Inferior parietal cortex (tissue), 1 donor: Measurements from ENCODE around the gene KLHL12.
"Not testable (repeated sequence)": the region's sequence is repeated elsewhere in the genome, so short reads cannot be mapped to it uniquely, and the experiment has no call there.

ENCODE experiments used
- DNase-seq: peaks from one replicate; pipeline ENCODE4 v3.0.0-alpha.2; 2016; ENCODE audit errors: extremely low spot score

Gene KLHL12

DNA sequence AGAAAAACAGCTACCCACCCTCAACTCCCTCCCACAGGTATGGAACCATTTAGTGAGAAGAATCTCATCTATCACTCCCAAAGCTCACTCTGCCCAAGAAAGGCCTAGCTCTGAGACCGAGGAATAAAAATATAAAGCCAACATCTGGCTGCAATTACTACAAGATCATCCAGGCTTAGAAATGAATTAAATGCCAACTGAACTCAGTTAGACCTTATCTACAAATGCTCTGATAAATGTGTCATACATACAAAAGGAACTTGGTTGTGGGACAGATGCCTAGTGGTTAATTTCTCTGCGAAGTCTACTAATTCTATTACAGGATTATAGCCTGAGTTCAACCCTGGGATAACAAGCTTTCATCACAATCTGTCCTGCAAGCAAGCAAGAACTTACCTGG is 24.4 kb upstream of the KLHL12 start:
- DNase-seq: no peak

DNA sequence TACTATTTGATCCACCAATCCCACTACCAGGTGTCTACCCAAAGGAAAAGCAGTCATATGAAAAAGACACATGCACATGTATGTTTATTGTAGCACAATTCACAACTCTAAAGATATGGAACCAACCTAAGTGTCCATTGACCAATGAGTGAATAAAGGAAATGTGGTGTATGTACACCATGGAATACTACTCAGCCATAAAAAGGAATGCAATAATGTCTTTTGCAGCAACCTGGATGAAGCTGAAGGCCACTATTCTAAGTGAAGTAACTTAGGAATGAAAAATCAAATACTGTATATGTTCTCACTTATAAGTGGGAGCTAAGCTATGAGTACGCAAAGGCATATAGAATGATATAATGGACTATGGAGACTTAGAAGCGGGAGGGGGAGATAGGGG is 18.4 kb upstream of the KLHL12 start:
- DNase-seq: no peak

DNA sequence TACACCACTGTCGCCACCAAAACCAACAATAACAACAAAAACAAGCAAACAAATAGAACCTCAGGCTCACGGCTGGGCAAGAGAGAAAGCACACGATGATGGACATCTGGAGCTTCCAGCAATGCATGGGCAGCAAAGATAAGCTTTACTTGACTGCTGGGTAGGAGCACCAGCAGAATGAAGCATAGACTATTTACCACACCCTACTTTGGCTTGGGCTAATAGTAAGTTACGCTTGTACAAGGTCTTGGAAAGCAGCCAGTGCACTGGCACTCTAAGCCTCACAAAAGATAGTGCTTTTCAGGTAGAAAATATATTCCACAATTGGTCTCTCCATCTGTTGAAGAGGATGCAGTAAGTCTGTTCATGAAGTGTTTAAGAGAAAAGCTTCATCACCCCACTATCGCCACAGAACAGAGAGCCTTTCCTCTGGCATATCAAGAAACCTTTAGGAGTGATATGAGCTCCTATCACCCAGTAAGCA is 17.4 kb upstream of the KLHL12 start:
- DNase-seq: no peak

DNA sequence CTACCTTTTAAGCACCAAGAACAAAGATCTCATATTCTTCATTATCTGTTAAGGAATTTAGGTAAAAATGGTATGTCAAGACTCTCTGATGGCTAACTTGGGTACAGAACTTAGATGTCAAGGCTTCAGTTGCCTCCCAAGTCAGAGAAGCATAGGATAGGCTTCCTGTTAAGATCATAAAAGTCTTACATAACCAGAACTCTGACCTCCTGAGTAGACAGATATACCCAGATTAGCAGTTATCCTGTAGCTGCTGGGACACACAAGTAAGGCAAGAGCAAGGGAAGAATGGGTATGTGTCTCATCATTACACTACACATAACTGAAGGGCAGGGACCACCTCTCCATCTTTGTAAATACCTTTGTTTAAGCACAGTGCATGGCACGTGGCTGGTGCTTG is 15.4 kb upstream of the KLHL12 start:
- DNase-seq: no peak

DNA sequence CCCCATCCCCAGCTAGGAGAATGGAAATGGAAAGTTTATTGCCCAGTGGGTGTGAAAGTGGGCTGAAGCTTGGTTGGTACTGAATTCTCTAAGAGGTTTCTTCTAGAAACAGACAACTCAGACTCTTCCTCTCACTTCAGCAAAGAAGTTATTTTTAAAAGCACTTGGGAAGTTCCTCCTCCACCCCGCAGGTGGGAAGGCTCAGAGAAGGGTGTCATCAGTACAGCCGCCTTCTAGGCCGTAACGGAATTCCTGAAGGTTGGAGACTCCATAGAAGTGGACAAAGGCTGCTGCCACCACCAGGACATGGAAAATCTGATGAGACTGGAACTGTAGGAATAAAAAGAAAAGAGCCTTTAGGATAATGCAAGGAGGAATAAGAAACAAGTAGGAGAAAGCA is 14.3 kb upstream of the KLHL12 start:
- DNase-seq: no peak

DNA sequence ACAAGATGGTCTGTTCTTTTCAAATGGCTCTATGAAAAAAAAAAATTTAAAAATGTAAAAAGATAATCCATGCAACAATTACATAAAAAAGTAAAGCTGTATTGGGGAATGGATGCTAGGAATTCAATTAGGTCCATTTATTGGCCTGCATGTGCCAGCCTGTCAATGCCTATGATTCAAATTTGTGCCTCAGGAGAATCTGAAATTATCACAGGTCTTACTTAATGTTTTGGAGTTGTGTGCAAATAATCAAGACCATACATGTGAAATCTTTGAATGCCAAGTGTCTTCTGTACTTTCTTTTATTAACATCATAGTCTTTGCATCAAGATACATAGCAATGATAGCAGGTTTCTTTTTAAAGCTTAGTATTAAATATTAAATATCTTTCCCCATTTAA is 13.5 kb upstream of the KLHL12 start:
- no peak for DNase-seq

DNA sequence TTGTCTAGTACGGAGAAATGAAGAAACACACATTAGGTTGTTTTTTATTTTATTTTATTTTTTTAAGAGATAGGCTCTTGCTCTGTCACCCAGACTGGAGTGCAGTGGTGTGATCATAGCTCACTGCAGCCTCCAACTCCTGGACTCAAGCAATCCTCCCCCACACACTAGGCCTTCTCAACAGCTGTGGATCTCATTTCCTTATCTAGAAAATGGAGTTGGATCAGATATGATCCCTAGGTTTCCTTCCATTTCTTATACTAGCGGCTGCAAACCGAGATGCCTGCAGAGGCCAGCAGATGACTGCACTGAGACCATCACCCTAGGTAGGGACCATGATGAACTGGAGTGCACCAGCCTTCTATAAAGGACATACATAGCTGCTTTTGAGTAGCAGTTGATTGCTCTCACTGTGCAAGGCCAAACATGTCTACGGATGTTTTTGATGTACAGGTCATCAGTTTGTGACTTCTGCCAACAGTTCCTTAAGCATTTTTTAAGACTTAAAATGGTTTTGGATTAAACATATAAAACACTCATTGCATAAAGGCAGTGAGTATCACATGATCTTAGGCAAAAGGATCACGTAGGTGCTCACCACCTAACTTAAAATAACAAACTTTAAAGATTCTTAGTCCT is 11.4 kb upstream of the KLHL12 start:
- no peak for DNase-seq

DNA sequence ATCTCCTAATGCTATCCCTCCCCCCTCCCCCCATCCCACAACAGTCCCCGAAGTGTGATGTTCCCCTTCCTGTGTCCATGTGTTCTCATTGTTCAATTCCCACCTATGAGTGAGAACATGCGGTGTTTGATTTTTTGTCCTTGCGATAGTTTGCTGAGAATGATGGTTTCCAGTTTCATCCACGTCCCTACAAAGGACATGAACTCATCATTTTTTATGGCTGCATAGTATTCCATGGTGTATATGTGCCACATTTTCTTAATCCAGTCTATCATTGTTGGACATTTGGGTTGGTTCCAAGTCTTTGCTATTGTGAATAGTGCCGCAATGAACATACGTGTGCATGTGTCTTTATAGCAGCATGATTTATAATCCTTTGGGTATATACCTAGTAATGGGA is 9.4 kb upstream of the KLHL12 start:
- DNase-seq: not testable (repeated sequence)

DNA sequence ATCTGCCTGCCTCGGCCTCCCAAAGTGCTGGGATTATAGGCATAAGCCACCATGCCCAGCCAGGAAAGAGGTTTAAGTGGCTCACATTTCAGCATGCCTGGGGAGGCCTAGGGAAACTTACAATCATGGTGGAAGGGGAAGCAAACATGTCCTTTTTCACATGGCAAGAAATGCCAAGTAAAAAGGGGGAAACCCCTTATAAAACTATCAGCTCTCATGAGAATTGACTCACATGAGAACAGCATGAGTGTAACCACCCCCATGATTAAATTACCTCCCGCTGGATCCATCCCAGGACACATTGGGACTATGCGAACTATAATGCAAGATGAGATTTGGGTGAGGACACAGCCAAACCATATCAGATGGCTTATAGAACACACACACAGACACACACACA is 8.8 kb upstream of the KLHL12 start:
- no peak for DNase-seq

DNA sequence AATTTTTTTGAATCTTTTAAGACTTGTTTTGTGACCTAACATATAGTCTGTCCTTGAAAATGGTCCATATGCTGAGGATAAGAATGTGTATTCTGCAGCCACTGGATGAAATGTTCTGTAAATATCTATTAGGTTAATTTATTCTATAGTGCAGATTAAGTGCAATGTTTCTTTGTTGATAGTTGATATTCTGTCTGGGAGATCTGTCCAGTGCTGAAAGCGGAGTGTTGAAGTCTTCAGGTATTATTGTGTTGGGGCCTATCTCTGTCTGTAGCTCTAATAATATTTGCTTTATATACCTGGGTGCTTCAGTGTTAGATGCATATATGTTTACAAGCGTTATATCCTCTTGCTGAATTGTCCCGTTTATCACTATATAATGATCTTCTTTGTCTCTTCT is 7.7 kb upstream of the KLHL12 start:
- no peak for DNase-seq

DNA sequence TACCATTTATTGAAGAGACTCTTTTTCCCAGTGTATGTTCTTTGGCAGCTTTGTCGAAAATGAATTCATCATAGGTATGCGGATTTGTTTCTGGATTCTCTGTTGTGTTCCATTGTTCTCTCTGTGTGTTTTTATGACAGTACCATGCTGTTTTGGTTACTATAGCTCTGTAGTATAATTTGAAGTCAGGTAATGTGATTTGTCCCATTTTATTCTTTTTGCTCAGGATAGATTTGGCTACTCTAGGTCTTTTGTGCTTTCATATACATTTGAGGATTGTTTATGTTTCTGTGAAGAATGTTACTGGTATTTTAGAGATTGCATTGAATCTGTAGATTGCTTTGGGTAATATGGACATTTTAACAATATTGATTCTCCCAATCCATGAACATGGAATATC is 5.4 kb upstream of the KLHL12 start:
- no peak for DNase-seq

DNA sequence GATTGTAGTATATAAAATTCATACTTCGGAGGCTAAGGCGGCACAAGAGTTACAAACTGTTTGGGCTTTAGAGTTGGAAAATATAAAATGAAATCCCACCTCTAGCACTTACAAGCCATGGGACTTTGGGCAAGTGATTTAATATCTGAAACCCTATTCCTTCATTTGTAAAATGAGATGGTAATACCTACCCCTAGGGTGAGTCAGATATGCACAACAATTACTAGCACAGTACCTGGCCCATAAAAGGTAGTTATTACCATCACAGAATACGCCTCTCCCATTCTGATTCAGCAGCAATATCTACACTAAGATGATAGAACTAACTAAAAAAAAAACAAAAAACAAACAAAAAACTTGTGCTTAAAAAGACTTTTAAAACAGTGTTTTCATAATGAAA is 3.5 kb downstream of the KLHL12 start:
- peak; percentile 13 for DNase-seq

DNA sequence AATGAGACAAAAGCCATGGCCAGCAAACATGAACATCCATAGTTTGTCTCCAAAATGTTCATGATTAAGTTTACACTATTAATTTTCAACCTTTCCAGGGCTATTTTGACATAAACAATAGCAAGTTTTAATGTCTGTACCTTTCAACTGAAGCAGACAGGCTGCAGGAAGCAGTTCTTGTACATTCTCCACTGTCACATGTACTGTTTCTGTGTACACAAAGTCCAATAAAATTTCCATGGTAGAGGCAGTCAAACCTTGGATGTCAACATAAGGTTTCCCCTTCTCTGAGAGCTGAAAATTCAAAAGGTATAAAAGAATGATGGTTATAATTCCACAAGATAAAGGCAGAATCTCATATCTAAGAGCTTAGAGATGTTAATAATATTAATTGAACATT is 7.4 kb downstream of the KLHL12 start:
- no peak for DNase-seq

DNA sequence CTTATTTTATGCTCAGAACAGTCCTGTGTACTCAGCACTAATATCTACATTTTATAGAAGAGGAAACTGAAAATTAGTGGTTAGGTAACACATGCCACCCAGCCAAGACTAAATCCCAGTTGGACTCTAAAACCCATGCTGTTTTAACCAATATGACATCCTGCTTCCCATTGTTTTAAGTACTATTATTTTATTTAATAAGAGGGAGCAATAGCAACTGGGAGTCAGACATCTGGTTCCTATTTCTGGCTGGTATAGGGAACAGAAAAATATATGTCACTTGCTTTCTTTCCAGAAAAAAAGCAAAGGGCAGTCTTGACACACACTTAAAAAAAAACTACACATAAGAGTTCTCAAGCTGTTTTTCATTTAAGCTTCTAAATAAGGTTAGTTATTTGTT is 11.9 kb downstream of the KLHL12 start:
- no peak for DNase-seq

DNA sequence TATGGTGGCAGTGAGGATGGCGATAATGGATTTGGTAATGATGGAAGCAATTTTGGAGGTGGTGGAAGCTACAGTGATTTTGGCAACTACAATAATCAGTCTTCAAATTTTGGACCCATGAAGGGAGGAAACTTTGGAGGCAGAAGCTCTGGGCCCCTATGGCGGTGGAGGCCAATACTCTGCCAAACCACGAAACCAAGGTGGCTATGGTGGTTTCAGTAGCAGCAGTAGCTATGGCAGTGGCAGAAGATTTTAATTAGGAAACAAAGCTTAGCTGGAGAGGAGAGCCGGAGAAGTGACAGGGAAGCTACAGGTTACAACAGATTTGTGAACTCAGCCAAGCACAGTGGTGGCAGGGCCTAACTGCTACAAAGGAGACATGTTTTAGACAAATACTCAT is 14.6 kb downstream of the KLHL12 start:
- not testable (repeated sequence) for DNase-seq

DNA sequence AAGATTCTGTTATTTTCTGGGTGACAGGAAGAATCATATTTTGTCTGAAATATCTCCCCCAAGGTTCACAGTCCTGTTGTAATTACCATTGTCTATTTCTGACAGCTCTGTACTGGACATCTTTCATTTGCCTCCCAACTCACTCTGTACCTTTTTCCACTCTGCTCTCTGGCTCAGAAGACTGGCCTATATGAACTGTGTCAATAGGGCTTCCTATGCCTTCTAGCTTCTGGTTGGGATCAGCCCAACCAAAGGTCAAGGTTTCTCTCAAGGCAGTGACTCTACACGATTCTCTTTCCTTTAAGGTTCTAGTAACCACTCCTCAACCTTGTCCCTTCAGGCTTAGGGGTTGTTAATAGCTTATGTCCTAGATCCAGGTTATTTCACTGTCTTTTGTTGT is 17.5 kb downstream of the KLHL12 start:
- DNase-seq: no peak

DNA sequence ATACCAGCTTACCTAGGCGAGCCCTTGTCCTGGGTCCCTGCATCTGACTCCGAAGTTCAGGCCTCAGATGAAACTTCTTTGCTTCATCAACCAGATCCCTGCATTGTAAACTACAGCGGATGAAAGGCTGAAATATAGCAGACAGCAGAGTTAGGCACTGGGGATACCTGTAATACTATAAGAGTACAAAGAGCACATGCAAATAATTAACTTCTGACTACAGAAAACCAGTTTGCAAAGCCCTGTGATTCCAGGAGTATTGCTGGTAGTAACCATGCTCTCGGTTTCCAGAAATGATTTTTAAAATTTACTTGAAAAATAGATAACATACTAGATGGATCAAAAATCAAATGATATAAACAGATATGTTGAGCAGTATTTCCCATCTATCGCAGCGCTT is 18.0 kb downstream of the KLHL12 start:
- DNase-seq: no peak

DNA sequence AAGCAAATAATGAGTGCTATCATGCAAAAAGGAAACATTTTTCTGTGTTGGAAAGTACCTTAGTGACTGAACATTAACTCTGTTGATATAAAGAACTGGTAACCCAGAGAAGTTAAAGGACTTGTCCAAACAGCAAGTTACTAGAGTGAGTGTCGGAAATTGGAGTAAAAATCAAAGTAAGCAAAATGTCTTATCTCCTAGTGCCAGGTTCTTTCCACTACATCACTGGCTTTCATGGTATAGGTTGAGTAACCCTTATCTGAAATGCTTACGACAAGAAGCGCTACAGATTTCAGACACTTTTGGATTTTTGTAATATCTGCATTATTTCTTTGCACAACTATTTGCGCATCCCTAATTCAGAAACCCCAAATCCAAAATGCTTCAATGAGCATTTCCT is 21.7 kb downstream of the KLHL12 start:
- no peak for DNase-seq

DNA sequence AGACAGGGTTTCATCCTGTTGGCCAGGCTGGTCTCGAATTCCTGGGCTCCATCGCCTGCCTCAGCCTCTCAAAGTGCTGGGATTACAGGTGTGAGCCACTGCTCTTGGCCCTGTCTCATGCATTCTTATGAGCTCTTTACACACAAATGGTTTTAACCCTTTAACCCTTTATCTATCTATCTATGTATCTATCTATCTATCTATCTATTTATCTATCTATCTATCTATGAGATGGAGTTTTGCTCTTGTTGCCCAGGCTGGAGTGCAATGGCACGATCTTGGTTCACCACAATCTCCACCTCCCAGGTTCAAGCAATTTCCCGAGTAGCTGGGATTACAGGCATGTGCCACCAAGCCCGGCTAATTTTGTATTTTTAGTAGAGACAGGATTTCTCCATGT is 23.2 kb downstream of the KLHL12 start:
- not testable (repeated sequence) for DNase-seq

DNA sequence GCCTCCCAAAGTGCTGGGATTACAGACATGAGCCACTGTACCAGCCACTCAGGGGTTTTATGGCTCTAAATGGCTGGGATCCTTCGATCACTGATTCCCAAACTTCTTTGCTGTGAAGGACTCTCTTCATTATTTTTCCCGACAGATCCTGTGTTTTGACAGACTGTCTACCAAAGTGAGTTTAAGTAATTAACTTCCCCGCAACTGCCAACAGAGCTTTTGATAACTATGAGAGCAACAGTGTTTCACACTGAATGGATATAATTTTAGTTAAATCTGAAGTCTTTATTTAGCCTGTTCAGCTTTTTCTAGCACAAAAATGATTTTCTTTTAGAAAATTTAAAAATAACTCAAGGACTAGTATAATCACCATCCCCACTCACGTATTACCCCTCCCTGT is 25.5 kb downstream of the KLHL12 start:
- DNase-seq: no peak

DNA sequence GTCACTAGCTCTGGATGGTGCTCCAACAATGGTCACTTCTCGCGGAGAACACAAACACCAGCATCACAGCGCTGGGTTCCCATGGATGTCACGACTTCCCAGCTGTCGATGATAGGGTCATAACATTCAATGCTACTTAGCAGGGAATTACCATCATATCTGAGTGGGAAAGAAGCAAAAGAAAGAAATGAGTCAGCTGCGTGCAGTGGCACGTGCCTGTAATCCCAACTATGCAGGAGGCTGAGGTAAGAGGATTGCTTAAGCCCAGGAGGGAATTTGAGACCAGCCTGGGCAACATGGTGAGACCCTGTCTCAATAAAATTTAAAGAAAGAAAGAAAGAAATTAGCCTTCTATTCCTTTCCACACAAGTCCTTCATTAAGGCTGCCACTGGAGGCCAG is 34.5 kb downstream of the KLHL12 start:
- no peak for DNase-seq

DNA sequence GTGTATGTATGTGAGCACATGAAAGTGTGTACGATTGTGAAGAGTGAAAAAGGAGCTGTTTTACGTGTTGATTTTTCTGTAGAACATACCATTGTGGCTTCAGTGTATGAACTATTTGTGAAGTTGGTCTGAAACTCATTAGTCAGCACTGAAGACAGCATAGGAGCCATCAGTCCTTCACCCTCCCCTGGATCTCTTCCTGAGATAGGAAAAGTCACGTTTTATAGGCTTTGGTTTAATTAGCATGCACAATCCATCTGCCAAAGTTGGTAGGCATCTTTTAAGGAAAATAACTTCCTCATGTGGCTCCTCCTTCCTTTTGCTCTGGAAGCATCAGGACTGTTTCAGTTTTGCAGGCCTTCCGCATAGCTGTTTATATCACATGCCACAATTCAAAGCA is 36.6 kb downstream of the KLHL12 start:
- no peak for DNase-seq

DNA sequence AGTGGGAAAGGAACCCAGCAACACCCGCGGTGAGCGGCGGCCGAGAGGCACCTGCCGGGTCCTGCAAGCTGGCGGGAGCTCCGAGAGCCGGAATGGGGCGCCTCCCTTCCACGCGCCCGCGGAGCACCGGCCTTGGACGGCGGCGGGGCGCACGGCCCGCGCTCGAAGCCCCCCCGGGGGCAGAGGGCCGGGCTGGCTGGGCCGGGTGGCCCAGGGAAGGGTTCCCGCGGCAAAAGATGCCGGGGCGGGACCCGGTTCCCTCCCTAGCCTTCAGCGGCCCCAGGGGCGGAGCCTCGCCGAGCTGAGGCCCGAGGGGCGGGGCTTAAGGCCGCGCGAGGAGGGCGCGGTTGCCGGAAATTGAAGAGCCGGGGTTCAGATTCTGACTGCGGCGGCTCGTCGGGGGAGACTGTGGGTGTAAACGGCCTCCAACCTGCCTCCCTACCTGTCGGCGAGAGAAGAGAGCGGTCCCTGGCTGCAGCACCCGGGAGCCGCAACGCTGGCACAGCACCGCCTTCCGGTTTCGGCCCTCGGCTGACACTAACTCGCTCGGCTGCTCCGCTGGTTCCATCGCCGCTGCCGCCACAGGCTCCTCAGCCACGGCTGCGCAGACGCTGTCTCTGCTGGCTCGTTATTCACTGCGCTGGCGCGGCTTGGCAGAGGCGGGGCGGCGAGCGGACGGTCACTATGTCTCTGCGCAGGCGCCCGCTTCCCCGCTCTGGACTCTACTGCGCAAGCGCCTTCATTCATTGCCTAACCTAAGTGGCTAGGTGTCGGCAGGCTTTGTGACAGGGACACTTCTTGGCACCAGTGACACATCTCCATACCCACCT is 38.3 kb downstream of the KLHL12 start, which contains the start of gene RABIF:
RABIF (minus strand) TSS at position 619 of the 830 bp plus-strand sequence; CDS start at position 568, 51 bp downstream.
- peak; percentile 99 for DNase-seq

DNA sequence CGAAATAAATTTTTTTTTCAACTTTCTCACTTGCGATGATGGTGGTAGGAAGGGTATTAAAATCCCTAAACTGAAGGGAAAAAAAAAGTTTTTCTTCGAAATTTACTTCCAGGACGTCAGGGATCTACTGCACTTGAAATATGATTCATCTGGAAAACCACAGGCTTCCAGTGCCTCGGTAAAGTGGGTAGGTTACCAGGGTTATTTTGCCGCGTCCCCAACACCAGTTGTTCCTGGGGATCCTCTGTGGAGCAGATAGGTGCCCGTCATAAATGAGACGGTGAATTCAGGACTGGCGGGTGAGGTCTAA is 38.9 kb downstream of the KLHL12 start:
- DNase-seq: no peak
